DOHH2 (cell line): Measurements from ENCODE around the gene SMAD7.

Experiments
- CTCF ChIP-seq: fragments of 200-600 bp; sonication (generic); IDR thresholded peaks from one replicate; pipeline ENCODE4 v1.5.1; 2014; ENCODE audit warnings: antibody characterized with exemption, mild to moderate bottlenecking, low read depth, low read length; ENCODE audit not compliant: poor library complexity, severe bottlenecking
- EZH2phosphoT487 ChIP-seq: fragments of 200-600 bp; sonication (generic); IDR thresholded peaks from 2 replicates; pipeline ENCODE4 v1.6.1; 2017; ENCODE audit warnings: borderline replicate concordance, mild to moderate bottlenecking, antibody characterized with exemption, low read length, moderate library complexity, mixed read lengths

- no peak for TF ChIP-seq CTCF
- TF ChIP-seq EZH2phosphoT487, result no peak
Measured at GRCh38 chr18:48954886-48955819, 4.4 kb upstream of the SMAD7 start.
